ENCODE measurements around the gene TMEM237.
A peak's percentile ranks its signal among the peaks of the same experiment; 100 is the strongest.
"Not testable (repeated sequence)": the region's sequence is repeated elsewhere in the genome, so short reads cannot be mapped to it uniquely, and the experiment has no call there.

TMEM237 gene

GRCh38 chr2:201643216-201643890 is at the start of gene TMEM237:
Gene TMEM237 (minus strand): TSS chr2:201643503. CDS start chr2:201643400, 103 bp downstream.
- peak; percentile 30 for DNase-seq (ENCODE audit: low read depth)

GRCh38 chr2:201685156-201685555 is 41.9 kb upstream of the TMEM237 start:
- DNase-seq (ENCODE audit: low read depth), result no peak

- no peak for DNase-seq (ENCODE audit: low read depth)
Measured at GRCh38 chr2:201680743-201681142, 37.4 kb upstream of the TMEM237 start.

GRCh38 chr2:201678401-201678800 is 35.1 kb upstream of the TMEM237 start:
- no peak for DNase-seq (ENCODE audit: low read depth)

- no peak for DNase-seq (ENCODE audit: low read depth)
Measured at GRCh38 chr2:201675454-201675853, 32.2 kb upstream of the TMEM237 start.

- DNase-seq (ENCODE audit: low read depth), result no peak
Measured at GRCh38 chr2:201674794-201675193, 31.5 kb upstream of the TMEM237 start.

- DNase-seq (ENCODE audit: low read depth), result no peak
Measured at GRCh38 chr2:201674298-201674697, 31.0 kb upstream of the TMEM237 start.

- no peak for DNase-seq (ENCODE audit: low read depth)
Measured at GRCh38 chr2:201673546-201673945, 30.2 kb upstream of the TMEM237 start.

GRCh38 chr2:201671205-201671604 is 27.9 kb upstream of the TMEM237 start:
- DNase-seq (ENCODE audit: low read depth), result not testable (repeated sequence)

GRCh38 chr2:201669865-201670264 is 26.6 kb upstream of the TMEM237 start:
- no peak for DNase-seq (ENCODE audit: low read depth)

- no peak for DNase-seq (ENCODE audit: low read depth)
Measured at GRCh38 chr2:201668402-201668910, 25.2 kb upstream of the TMEM237 start.

GRCh38 chr2:201664334-201664733 is 21.0 kb upstream of the TMEM237 start:
- DNase-seq (ENCODE audit: low read depth), result no peak

- no peak for DNase-seq (ENCODE audit: low read depth)
Measured at GRCh38 chr2:201661366-201661765, 18.1 kb upstream of the TMEM237 start.

- DNase-seq (ENCODE audit: low read depth), result no peak
Measured at GRCh38 chr2:201660293-201660895, 17.1 kb upstream of the TMEM237 start.

- DNase-seq (ENCODE audit: low read depth), result no peak
Measured at GRCh38 chr2:201656740-201657139, 13.4 kb upstream of the TMEM237 start.

GRCh38 chr2:201656102-201656501 is 12.8 kb upstream of the TMEM237 start:
- DNase-seq (ENCODE audit: low read depth), result no peak

GRCh38 chr2:201654616-201655384 is 11.5 kb upstream of the TMEM237 start:
- no peak for DNase-seq (ENCODE audit: low read depth)

- no peak for DNase-seq (ENCODE audit: low read depth)
Measured at GRCh38 chr2:201653221-201653620, 9.9 kb upstream of the TMEM237 start.

- no peak for DNase-seq (ENCODE audit: low read depth)
Measured at GRCh38 chr2:201649442-201649841, 6.1 kb upstream of the TMEM237 start.

GRCh38 chr2:201647431-201647830 is 4.1 kb upstream of the TMEM237 start:
- no peak for DNase-seq (ENCODE audit: low read depth)

- DNase-seq (ENCODE audit: low read depth), result no peak
Measured at GRCh38 chr2:201644001-201644400, 698 bp upstream of the TMEM237 start.

- peak; percentile 82 for DNase-seq (ENCODE audit: low read depth)
Measured at GRCh38 chr2:201642579-201643215, 606 bp downstream of the TMEM237 start.

All from activated T-cell treated with anti-CD3 and anti-CD28 coated beads for 48 hours (primary cell).